ENCODE measurements around the gene PPM1D.

DNA sequence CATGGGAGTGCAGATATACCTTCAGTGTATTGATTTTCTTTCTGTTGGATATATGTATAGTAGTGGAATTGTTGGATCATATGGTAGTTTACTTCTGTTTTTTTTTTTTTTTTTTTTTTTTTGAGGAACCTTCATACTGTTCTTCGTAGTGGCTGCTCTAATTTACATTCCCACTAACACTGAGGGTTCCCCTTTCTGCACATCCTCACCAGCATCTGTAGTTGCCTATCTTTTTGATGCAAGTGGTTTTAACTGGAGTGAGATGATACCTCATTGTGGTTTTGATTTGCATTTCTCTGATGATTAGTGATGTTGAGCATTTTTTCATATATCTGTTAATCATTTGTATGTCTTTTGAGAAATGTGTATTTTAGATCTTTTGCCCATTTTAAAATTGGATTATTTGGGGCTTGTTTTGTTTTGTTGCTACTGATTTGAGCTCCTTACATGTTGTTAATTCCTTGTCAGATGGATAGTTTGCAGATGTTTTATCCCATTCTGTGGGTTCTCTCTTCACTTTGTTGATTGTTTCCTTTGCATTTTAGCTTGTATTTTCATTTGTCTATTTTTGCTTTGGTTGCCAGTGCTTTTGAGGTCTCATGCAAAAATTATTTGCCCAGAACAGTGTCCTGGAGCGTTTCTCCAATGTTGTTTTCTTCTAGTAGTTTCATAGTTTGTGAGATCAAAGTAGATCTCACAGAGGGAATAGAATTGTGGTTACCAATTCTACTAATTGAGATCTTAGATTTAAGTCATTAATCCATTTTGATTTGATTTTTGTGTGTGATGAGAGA, 52.7 kb downstream of the PPM1D start:
- TF ChIP-seq POLR2A (IDR thresholded peaks at IDR 0.05) (no peak), EP300 (IDR thresholded peaks at IDR 0.05) (no peak)
